Stimulated activated CD4-positive, alpha-beta T cell treated with anti-CD3 and anti-CD28 coated beads, Interleukin-1b, Interleukin-23, amount 100 ng/mL, for 1 hour (primary cell): Measurements from ENCODE around the gene CASKIN2.

Source experiments
- DNase-seq, 2 donors: peaks; one replicate each; pipeline ENCODE4 v3.0.0-alpha.2; 2020; ENCODE audit warnings: low read depth in 2 of 2

Gene CASKIN2

GRCh38 chr17:75549246-75550138, 34.2 kb upstream of the CASKIN2 start:
- no peak for DNase-seq

DNA sequence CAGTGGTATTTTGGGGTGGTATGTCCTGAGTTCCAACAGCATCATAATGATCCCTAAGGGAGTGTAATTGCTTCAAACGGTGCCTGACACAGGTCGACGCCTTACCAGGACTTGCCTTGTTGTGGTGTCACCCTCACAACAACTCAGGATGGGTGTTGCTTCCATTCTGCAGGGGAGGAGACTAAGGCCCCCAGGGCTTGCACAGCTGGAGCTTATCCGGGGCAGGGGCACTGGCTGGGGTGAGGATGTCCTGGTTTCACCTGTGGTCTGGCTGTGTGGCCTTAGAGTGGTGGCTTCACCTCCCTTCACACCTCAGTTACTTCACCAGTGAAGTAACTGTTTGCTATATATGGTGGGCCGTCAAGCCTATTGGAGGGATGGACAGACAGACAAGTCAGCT, 33.5 kb upstream of the CASKIN2 start:
- no peak for DNase-seq

GRCh38 chr17:75547091-75547490, 31.8 kb upstream of the CASKIN2 start:
- no peak for DNase-seq

- DNase-seq: no peak
Observed at GRCh38 chr17:75546181-75546580, 30.8 kb upstream of the CASKIN2 start.

DNA sequence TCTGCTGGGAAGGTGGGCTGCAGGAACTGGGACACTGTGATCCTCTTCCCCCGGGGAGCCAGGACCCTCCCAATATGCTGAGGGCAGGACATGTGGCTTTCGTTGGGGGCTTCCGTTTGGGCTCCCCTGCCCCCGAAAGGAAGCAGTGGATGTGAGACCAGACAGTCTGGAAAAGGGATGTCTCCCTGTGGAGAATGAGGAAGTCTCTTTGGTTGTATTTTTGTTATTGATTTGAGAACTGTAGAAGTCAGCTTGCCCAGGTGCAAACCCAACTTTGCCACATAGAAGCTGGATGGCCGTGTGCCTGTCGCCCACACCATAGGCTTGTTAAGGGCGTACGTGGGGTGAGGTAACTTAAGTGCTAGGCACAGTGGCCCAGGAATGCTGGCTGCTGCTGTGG, 28.9 kb upstream of the CASKIN2 start:
- no peak for DNase-seq

DNA sequence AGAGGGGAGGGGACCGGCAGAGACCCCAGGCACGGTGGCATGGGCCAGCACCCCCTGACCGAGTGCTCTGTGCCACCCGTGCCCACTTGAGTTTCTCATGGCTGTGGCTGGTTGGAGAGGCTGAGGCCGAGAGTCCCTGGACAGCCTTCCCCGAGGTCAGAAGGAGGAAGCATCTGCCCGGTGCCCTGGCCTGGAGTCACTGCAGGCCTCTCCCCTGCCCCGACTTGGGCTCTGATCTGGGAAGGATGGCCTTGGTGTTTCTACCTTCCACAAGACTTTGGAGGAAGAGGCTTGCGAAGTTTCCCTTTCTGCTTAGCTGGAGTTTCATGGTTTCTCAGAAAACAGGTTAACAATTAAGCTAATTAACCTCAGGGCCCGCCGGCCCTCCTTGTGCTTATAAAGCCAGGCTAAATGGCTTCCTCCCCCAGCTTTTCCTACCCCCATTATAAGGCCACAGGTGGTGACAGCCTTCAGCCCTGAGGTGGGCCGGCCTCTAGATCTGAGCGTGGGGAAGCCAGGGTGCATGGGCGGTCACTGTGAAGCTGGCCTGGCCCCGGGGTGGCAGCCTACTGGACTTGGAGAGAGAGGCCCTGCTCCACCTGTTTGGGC, 27.5 kb upstream of the CASKIN2 start:
- DNase-seq: no peak

DNA sequence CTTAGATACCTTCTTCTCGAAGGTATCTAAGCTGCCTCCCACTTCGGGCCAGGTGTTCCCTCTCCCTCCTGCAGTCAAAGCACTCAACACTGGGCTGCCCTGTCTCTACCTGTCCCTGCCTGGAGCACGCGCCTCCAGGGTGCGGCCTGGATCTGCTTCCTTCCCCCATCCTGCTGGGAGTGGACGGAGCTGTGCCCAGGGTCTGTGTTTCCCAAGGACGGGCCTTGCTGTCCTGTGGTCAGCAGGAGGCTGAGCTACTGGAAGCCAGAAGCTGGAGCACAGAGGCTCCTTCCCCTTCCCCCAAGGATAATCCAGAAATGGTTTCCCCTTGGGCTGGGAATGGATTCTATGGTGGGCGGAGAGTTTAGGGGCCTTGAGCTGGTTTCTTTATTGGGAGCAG, 26.9 kb upstream of the CASKIN2 start:
- no peak for DNase-seq

DNA sequence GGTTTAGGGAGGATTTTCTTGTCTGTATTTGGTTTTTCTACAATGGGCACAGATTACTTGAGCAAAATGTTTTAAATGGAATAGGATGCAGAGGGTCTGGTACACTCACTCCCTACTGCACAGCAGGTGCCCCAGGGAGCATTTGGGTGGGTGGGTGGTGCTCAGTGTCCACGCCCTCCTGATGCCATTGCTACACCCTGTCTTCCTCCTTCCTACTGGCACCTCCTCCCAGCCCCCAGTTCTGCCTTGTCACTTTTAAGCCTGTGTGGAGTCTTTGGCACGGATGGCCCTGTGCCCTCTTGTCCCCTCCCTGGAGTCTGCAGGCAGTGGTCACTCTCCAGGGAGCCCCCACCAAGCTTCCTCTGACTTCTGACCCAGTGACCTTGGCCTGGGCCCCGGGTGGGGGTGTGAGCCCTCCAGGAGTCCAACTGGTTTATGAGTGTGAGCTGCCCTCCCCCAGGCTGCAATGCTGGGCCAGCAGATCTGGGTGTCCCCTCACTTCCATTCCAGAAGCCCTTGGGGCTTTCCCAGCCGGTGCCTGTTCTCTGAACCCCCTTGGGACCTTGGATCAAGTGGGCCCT, 25.7 kb upstream of the CASKIN2 start:
- DNase-seq: no peak

GRCh38 chr17:75539967-75540729, 24.8 kb upstream of the CASKIN2 start:
- no peak for DNase-seq

GRCh38 chr17:75536366-75536765, 21.0 kb upstream of the CASKIN2 start:
- no peak for DNase-seq

DNA sequence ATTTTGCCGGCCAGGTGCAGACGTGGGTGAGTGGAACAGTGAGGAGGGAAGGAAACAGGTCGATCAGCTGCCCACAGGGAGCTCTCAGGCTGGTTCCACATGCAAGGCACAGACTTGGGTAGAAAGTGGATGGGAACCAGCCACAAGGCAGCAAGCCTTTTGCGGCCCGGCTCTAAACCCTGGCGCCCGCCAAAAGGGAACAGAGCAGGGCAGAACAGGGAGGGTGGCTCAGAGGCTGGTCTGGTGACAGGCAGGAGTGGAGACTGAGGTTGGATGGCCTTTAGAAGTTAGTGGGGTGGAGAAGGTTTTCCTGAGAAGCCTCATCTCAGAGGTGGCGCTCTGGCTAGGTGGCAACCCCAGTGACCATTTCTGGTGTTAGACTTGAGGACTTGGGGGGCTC, 20.5 kb upstream of the CASKIN2 start:
- DNase-seq: no peak

DNA sequence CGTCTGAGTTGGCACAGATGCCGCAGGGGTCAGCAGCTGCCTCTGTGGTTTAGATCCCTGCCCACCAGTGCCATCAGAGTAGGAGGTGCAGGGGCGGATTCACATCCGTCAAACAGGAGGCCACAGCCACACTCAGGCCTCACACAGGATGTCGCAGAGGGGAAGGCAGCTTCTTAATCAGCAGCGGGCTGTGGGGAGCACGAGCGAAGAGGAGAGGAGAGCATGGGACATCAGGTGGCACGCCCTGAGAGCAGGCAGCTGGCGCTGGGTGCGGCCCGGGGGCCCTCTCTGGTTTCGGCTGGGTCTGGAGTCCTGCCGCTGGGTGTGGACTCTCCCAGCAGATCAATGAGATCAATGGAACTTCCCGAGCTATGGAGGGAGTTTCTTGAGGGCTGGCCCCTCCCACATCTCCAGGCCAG, 19.8 kb upstream of the CASKIN2 start:
- no peak for DNase-seq

DNA sequence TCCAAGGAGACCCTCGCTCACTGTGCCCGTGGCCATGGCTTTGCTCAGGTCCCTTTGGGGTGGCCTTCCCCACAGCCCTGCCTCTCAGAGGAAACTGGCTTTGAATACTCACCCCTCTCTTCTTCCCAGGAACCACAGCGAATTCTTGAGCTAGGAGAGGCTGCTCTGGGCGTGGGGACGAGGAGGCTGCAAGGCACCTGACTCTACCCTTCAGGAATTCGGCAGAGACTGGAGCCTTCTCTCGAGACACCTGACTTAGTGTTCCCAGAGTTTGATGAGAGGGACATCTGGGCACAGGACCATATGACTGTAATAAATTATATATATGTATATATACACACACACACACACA, 16.4 kb upstream of the CASKIN2 start:
- DNase-seq: no peak

GRCh38 chr17:75530837-75531720, 15.7 kb upstream of the CASKIN2 start:
- DNase-seq: no peak

- DNase-seq: no peak
Observed at GRCh38 chr17:75526555-75527270, 11.4 kb upstream of the CASKIN2 start.

- no peak for DNase-seq
Observed at GRCh38 chr17:75525806-75526554, 10.6 kb upstream of the CASKIN2 start.

GRCh38 chr17:75524970-75525805, 9.9 kb upstream of the CASKIN2 start, which contains the start of gene LLGL2:
LLGL2 (plus strand) TSS chr17:75525697; CDS start chr17:75543427, 17,730 bp downstream.
- DNase-seq: peak; percentile 63 to 70

DNA sequence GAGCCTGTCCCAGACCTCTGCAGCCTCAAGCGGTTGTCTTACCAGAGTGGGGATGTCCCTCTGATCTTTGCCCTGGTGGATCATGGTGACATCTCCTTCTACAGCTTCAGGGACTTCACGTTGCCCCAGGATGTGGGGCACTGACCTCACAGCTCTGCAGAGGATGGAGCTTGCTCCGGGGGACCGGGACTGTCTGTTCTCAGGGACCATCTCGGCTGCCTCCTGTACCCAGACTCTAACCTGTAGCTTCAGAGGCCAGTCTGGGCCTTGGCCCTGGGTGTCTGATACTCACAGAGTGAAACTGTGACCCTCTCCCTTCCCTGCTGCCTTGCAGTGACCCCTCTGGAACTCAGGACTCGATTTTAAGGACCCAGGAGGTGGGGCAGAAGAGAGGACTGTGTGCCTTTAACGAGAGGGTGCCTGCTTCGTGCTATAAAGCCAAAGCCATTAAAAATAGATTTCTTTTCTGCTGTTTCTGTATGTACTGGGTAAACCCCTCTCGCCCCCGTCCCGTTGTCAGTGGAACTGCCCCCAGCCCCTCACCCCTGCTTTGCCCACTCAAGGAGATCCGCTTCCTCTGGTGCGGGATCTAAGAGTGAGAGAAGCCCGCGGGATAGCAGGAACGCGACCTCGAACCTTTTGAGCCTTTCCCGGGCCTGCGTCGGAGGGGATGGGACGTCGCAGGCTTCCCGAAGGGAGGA, 9.1 kb upstream of the CASKIN2 start:
- no peak for DNase-seq
